GM10266 (cell line): ENCODE results near the gene APAF1.
"Not testable (repeated sequence)": the region's sequence is repeated elsewhere in the genome, so short reads cannot be mapped to it uniquely, and the experiment has no call there.

Source experiments
- DNase-seq: peaks from one replicate; pipeline ENCODE4 v3.0.0; 2012; ENCODE audit errors: extremely low spot score
- TF ChIP-seq, protein P1 (sequence below): IDR thresholded peaks from 2 replicates; pipeline ENCODE4 v1.5.1; 2012; ENCODE audit warnings: mild to moderate bottlenecking, low read depth; ENCODE audit not compliant: control insufficient read depth, insufficient read depth; ENCODE audit errors: missing control alignments

APAF1 gene

DNA sequence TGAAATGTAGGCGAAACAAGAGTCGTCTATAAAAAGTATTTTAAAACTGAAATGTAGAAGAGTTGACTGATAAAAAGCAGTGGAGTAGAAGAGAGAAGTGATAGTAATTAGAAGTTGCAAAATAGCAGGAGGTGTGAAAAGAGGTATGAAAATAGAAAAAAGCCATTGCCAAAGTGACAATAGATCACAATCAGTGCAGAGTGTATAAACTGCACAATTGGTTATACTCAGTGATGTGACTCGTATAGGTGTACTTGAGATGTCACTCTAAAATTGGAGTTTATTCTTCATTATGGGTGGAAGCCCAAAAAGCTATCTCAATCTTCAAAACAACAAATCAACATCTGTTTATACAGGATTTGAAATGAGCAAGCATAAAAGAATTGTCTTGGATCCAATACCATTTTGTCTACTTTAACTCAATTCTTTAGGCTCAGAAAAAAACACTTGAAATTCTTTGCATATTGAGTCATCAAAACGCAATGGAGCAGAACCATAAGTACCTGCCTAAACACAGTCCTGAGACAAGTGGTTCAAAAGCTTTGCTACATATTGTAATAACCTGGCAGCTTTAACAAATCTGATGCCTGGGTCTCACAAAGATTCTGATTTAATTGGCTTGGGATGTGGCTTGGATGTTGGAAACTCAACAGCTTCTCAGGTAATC lies 9.3 kb upstream of the APAF1 start:
- TF ChIP-seq, protein P1, sequence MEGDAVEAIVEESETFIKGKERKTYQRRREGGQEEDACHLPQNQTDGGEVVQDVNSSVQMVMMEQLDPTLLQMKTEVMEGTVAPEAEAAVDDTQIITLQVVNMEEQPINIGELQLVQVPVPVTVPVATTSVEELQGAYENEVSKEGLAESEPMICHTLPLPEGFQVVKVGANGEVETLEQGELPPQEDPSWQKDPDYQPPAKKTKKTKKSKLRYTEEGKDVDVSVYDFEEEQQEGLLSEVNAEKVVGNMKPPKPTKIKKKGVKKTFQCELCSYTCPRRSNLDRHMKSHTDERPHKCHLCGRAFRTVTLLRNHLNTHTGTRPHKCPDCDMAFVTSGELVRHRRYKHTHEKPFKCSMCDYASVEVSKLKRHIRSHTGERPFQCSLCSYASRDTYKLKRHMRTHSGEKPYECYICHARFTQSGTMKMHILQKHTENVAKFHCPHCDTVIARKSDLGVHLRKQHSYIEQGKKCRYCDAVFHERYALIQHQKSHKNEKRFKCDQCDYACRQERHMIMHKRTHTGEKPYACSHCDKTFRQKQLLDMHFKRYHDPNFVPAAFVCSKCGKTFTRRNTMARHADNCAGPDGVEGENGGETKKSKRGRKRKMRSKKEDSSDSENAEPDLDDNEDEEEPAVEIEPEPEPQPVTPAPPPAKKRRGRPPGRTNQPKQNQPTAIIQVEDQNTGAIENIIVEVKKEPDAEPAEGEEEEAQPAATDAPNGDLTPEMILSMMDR: no peak
- peak; percentile 35 for DNase-seq

DNA sequence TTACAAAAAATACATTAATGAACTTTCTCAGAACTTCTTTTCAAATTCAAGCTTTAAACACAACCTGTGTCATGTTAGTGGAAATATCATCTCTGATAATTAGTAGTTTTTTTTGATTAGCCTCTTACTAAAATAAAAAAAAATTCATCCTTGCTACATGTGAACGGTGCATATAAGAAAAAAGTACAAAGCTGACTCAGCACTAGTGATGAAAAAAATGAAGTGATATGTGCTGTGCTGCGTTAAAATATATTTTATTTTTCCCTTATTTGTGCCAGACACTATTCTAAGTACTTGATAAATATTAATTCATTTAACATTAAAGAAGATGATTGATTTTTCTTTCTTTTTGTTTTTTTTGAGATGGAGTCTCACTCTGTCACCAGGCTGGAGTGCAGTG lies 8.0 kb upstream of the APAF1 start:
- TF ChIP-seq, protein P1: no peak
- no peak for DNase-seq

DNA sequence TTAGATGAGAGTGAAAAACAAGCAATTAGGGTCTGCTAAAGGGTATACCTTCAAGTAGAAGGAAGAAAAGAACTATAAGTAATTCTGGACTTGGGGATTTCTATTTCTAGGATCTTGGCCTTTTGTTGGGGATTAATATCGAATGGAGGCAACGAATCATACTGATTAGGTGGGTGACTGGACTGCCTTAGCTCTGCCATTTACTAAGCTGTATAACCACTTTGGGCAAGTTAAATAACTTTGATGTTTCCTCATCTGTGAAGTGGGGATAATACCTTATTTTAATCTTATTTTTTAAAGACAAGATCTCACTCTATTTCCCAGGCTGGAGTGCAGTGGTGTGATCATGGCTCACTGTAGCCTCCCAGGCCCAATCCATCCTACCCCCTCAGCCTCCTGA lies 7.1 kb upstream of the APAF1 start:
- TF ChIP-seq, protein P1: no peak
- no peak for DNase-seq

DNA sequence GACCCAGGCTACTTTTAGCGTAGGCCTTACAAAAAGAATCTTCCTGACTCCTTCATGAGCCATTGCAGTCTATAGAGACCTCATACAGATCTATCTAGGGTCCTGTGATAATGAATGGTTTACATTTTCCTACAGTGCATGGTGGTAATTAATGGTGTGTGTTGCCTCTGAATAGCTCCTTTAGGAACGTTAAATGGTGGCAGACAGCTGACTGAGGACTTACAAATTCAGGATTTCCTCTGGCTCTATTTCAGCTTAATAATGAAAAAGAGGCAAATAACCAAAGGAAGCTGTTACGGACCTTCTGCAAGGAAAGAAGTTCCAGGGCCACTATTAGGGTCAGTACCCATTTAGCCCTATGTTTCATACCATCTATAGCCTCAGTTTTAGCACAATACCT lies 5.6 kb upstream of the APAF1 start:
- TF ChIP-seq, protein P1: no peak
- DNase-seq: no peak

DNA sequence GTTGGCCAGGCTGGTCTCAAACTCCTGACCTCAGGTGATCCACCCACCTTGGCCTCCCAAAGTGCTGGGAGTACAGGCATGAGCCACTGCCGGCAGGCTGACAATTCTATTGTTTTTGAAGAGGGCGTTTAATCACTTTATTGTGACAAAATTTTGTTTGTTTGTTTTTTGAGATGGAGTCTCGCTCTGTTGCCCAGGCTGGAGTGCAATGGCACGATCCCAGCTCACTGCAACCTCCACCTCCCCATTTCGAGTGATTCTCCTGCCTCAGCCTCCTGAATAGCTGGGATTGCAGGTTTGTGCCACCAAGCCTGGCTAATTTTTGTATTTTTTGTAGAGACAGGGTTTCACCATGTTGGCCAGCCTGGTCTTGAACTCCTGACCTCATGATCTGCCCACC lies 2.3 kb upstream of the APAF1 start:
- DNase-seq: not testable (repeated sequence)

DNA sequence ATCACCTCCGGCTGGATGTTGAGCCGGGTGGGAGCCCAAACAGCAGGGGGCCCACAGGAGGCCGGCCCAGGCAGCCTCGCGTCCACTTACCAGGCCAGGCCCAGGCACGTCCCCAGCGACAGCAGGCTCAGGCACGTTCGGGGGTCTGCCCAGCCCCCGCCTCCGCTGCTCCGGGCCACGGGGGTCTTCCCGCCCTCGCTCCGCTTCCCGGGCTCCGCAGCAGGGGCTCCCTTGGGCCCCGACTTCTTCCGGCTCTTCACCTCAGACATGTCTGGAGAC lies 718 bp upstream of the APAF1 start:
- DNase-seq: no peak
- TF ChIP-seq, protein P1: peak; percentile 11

DNA sequence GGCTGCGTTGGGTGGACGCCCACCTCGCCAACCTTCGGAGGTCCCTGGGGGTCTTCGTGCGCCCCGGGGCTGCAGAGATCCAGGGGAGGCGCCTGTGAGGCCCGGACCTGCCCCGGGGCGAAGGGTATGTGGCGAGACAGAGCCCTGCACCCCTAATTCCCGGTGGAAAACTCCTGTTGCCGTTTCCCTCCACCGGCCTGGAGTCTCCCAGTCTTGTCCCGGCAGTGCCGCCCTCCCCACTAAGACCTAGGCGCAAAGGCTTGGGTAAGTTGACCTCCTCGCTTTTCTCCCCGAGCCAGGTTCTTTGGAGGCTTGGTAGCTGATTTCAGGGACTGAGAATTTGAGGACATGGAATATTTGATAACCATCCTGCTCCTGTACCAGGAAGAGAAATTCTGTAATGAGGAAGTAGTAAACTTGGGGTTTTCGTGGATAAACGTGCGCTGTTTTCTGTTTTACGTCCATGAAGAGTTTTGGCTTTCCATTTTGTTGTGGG lies 530 bp downstream of the APAF1 start:
- DNase-seq: peak; percentile 33
- TF ChIP-seq, protein P1: no peak
